ENCODE measurements around the gene LSS. TPM values are rescaled to one million over a fixed set of nuclear protein-coding genes. Genes with fewer than 3 reads are reported as not detected.

LSS gene
- total and polyA plus RNA-seq, 2 donors (not counting 3 experiments of a cell fraction or from before 2014, with no cell fraction given): 120 to 141 TPM

- H3K4me2 ChIP-seq (ENCODE audit: insufficient read depth, low read length): no peak overlapping the region
- no peak overlapping the region for H3K4me3 ChIP-seq (replicated peaks in 1 of 3; ENCODE audit: insufficient read depth in 1 of 3, low read depth in 1 of 3, low read length in 3 of 3)
- no peaks in the 10 kb centered on the region for H3K9me1 ChIP-seq (replicated peaks; ENCODE audit: control insufficient read depth, extremely low read depth, insufficient read depth, low read length)
- H3K27me3 ChIP-seq (ENCODE audit: control insufficient read depth in 2 of 2, insufficient read depth in 2 of 2, low read length in 2 of 2): no peaks in the 10 kb centered on the region
- FAIRE-seq: peak; percentile 84
- H3K4me1 ChIP-seq (ENCODE audit: control insufficient read depth, extremely low read depth, insufficient read depth, low read length): peaks cover 22% of the 10 kb centered on the region
- H3K27ac ChIP-seq (ENCODE audit: insufficient read depth, low read depth, low read length): no peak overlapping the region
- BruUV-seq (replicated peaks): no TSS peak
- dilution Hi-C loops (cut with MboI; ENCODE audit: extremely low pct_ligation_motif_present, low sequenced_read_pairs): no loop called here
- H3K9ac ChIP-seq (replicated peaks; ENCODE audit: extremely low read depth, insufficient read depth, low read length): no peak overlapping the region
- no peaks in the 10 kb centered on the region for H3K79me2 ChIP-seq (ENCODE audit: control insufficient read depth, insufficient read depth, low read length)
- POLR2A ChIA-PET: no interaction called here
- intact Hi-C loops (cut with micrococcal nuclease): no loop called here
- CTCF ChIA-PET: interaction anchor here (1.7 kb wide), 1 partner anchor 38 kb away, joined by 8 read pairs; no protein-coding TSS in a partner anchor
- peaks cover 10 to 35% of the 10 kb centered on the region in 2 experiments for H3K36me3 ChIP-seq (ENCODE audit: control insufficient read depth in 2 of 2, extremely low read depth in 1 of 2, insufficient read depth in 2 of 2, low read length in 2 of 2)
- H2AFZ ChIP-seq (ENCODE audit: low read depth, low read length): no peak overlapping the region
- DNase-seq (ENCODE audit: low read depth, low spot score): peak; percentile 66
- no peaks in the 10 kb centered on the region for H3K9me3 ChIP-seq (replicated peaks; ENCODE audit: control insufficient read depth, insufficient read depth, low read length)
- TF ChIP-seq MAX (IDR thresholded peaks at IDR 0.05; ENCODE audit: insufficient read depth, insufficient read length) (no peak), POLR2AphosphoS5 (IDR thresholded peaks at IDR 0.05; ENCODE audit: insufficient read depth, low read depth, low read length) (no peak), FOS (IDR thresholded peaks at IDR 0.05; ENCODE audit: borderline replicate concordance, insufficient read depth, low read length) (peak; percentile 44), JUN (IDR thresholded peaks at IDR 0.05; ENCODE audit: borderline replicate concordance, insufficient read depth, insufficient read length, low read depth) (no peak)
- TF ChIP-seq, protein P1, sequence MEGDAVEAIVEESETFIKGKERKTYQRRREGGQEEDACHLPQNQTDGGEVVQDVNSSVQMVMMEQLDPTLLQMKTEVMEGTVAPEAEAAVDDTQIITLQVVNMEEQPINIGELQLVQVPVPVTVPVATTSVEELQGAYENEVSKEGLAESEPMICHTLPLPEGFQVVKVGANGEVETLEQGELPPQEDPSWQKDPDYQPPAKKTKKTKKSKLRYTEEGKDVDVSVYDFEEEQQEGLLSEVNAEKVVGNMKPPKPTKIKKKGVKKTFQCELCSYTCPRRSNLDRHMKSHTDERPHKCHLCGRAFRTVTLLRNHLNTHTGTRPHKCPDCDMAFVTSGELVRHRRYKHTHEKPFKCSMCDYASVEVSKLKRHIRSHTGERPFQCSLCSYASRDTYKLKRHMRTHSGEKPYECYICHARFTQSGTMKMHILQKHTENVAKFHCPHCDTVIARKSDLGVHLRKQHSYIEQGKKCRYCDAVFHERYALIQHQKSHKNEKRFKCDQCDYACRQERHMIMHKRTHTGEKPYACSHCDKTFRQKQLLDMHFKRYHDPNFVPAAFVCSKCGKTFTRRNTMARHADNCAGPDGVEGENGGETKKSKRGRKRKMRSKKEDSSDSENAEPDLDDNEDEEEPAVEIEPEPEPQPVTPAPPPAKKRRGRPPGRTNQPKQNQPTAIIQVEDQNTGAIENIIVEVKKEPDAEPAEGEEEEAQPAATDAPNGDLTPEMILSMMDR (IDR thresholded peaks at IDR 0.05; ENCODE audit: extremely low read depth in 1 of 2, insufficient read depth in 1 of 2, low read depth in 1 of 2, low read length in 2 of 2): no peak
- no peaks in the 10 kb centered on the region for H4K20me1 ChIP-seq (replicated peaks; ENCODE audit: control insufficient read depth, extremely low read depth, insufficient read depth, low read length)
Measured at GRCh38 chr21:46191257-46191685, 37.3 kb downstream of the LSS start.

Measured in endothelial cell of umbilical vein (primary cell).